Neural cell (in vitro differentiated cells): ENCODE results near the gene PNKD. TPM values are rescaled to one million over a fixed set of nuclear protein-coding genes. Genes with fewer than 3 reads are reported as not detected.

Experiments used
- H2AFZ ChIP-seq: fragments of 200-600, 300-800 bp; sonication (generic), shearing (Covaris generic); 2 replicates; pipeline ENCODE4 v1.6.0; 2014; ENCODE audit warnings: low read depth, mild to moderate bottlenecking, antibody characterized with exemption, low read length, moderate library complexity
- H3F3A ChIP-seq: fragments of 200-600 bp; shearing (Covaris generic); 2 replicates; pipeline ENCODE4 v1.6.1; 2016; ENCODE audit warnings: mild to moderate bottlenecking, moderate library complexity, mixed read lengths, antibody characterized with exemption, low read length; ENCODE audit not compliant: insufficient read depth, poor library complexity, severe bottlenecking
- H3K27ac ChIP-seq: fragments of 200-600, 300-800 bp; sonication (generic), shearing (Covaris generic); 2 replicates; pipeline ENCODE4 v1.5.1; 2014; ENCODE audit warnings: mild to moderate bottlenecking, low read length, moderate library complexity
- H3K27me3 ChIP-seq: fragments of 300-800, 200-600 bp; sonication (generic), shearing (Covaris generic); 2 replicates; pipeline ENCODE4 v1.6.0; 2014; ENCODE audit warnings: mild to moderate bottlenecking, low read depth, low read length, moderate library complexity; ENCODE audit not compliant: insufficient read depth
- H3K36me3 ChIP-seq: fragments of 300-800, 200-600 bp; sonication (generic), shearing (Covaris generic); 2 replicates; pipeline ENCODE4 v1.5.1; 2014; ENCODE audit warnings: mild to moderate bottlenecking, antibody characterized with exemption, low read length, moderate library complexity; ENCODE audit not compliant: insufficient read depth
- H3K4me2 ChIP-seq: fragments of 300-800, 200-600 bp; sonication (generic), shearing (Covaris generic); 2 replicates; pipeline ENCODE4 v1.6.0; 2014; ENCODE audit warnings: mild to moderate bottlenecking, low read length
- H3K4me3 ChIP-seq: fragments of 300-800, 200-600 bp; sonication (generic), shearing (Covaris generic); 2 replicates; pipeline ENCODE4 v1.5.1; 2014; ENCODE audit warnings: mild to moderate bottlenecking, low read length, moderate library complexity
- H3K79me2 ChIP-seq: fragments of 200-600 bp; shearing (Covaris generic); replicated peaks from 2 replicates; pipeline ENCODE4 v1.6.0; 2014; ENCODE audit warnings: mild to moderate bottlenecking, low read length, moderate library complexity; ENCODE audit not compliant: insufficient read depth
- H3K9ac ChIP-seq: fragments of 300-800, 200-600 bp; sonication (generic), shearing (Covaris generic); 2 replicates; pipeline ENCODE4 v1.6.1; 2016; ENCODE audit warnings: mild to moderate bottlenecking, low read length, mixed read lengths
- H3K9me2 ChIP-seq: fragments of 200-600 bp; shearing (Covaris generic); 2 replicates; pipeline ENCODE4 v1.6.1; 2016; ENCODE audit warnings: mild to moderate bottlenecking, low read length, mixed read lengths; ENCODE audit not compliant: insufficient read depth
- H3K9me3 ChIP-seq: fragments of 200-600, 300-800 bp; sonication (generic), shearing (Covaris generic); 2 replicates; pipeline ENCODE4 v1.6.1; 2016; ENCODE audit warnings: mild to moderate bottlenecking, mixed run types, low read length, moderate library complexity, mixed read lengths
- H4K20me1 ChIP-seq: fragments of 200-600 bp; shearing (Covaris generic); 2 replicates; pipeline ENCODE4 v1.6.1; 2016; ENCODE audit warnings: mild to moderate bottlenecking, mixed run types; ENCODE audit not compliant: insufficient read depth
- CTCF ChIP-seq: fragments of 450-650 bp; IDR thresholded peaks from 2 replicates; pipeline ENCODE4 v1.5.1; 2014; ENCODE audit warnings: antibody characterized with exemption, mild to moderate bottlenecking, moderate library complexity; ENCODE audit not compliant: poor library complexity, severe bottlenecking
- EP300 ChIP-seq: fragments of 450-650 bp; conservative IDR thresholded peaks from 2 replicates; pipeline ENCODE4 v1.6.1; 2014; ENCODE audit warnings: antibody characterized with exemption, mild to moderate bottlenecking, moderate library complexity; ENCODE audit not compliant: poor library complexity, severe bottlenecking
- EZH2 ChIP-seq: fragments of 200-600, 300-800 bp; shearing (Covaris generic), sonication (generic); IDR thresholded peaks from 2 replicates; pipeline ENCODE4 v1.6.1; 2014; ENCODE audit warnings: antibody characterized with exemption, low read length, borderline replicate concordance, mild to moderate bottlenecking; ENCODE audit not compliant: insufficient read depth, poor library complexity, severe bottlenecking
- MXI1 ChIP-seq: fragments of 450-650 bp; conservative IDR thresholded peaks from 2 replicates; pipeline ENCODE4 v1.6.1; 2014; ENCODE audit warnings: antibody characterized with exemption, mild to moderate bottlenecking; ENCODE audit not compliant: poor library complexity, severe bottlenecking
- POLR2AphosphoS5 ChIP-seq: IDR thresholded peaks from 2 replicates; pipeline ENCODE4 v1.6.1; 2012
- RAD21 ChIP-seq: fragments of 450-650 bp; conservative IDR thresholded peaks from 2 replicates; pipeline ENCODE4 v1.6.1; 2014; ENCODE audit warnings: antibody characterized with exemption, mild to moderate bottlenecking, moderate library complexity
- REST ChIP-seq: IDR thresholded peaks from 2 replicates; pipeline ENCODE4 v1.6.1; 2012; ENCODE audit warnings: borderline replicate concordance
- SMC3 ChIP-seq: fragments of 450-650 bp; conservative IDR thresholded peaks from 2 replicates; pipeline ENCODE4 v1.6.1; 2014; ENCODE audit warnings: antibody characterized with exemption, mild to moderate bottlenecking, moderate library complexity; ENCODE audit not compliant: poor library complexity
- TAF1 ChIP-seq: IDR thresholded peaks from 2 replicates; pipeline ENCODE4 v1.6.1; 2012; ENCODE audit warnings: low read depth
- polyA plus RNA-seq: library from polyadenylated mRNA; depleted of rRNA; stranded (reverse); fragments of >200 nt; gene quantifications from 2 replicates; pipeline ENCODE4 v1.2.3, GENCODE V29; 2014

PNKD gene
- polyA plus RNA-seq, 1 donor from 2014 or later: 59.7 TPM

- Histone ChIP-seq H3K9ac (no peak overlapping the region), H3K9me2 (no peaks in the 10 kb centered on the region), H3K4me2 (no peak overlapping the region), H3K79me2 (no peaks in the 10 kb centered on the region), H2AFZ (no peak overlapping the region), H3K36me3 (no peaks in the 10 kb centered on the region), H3K9me3 (no peaks in the 10 kb centered on the region), H3K27ac (no peak overlapping the region), H3K4me3 (no peak overlapping the region), H4K20me1 (no peaks in the 10 kb centered on the region), H3F3A (no peaks in the 10 kb centered on the region), H3K27me3 (peaks cover 9% of the 10 kb centered on the region)
- TF ChIP-seq TAF1 (no peak), MXI1 (no peak), EP300 (no peak), EZH2 (no peak), RAD21 (no peak), SMC3 (no peak), REST (no peak), CTCF (no peak), POLR2AphosphoS5 (no peak)
Observed at GRCh38 chr2:218369330-218369729, 99.0 kb downstream of the PNKD start.

GRCh38 chr2:218370410-218371063 is 100.2 kb downstream of the PNKD start:
- Histone ChIP-seq H2AFZ (no peak overlapping the region), H3K27me3 (peaks cover 9% of the 10 kb centered on the region), H3K9ac (no peak overlapping the region), H4K20me1 (no peaks in the 10 kb centered on the region), H3K4me3 (no peak overlapping the region), H3K27ac (no peak overlapping the region), H3F3A (no peaks in the 10 kb centered on the region), H3K36me3 (no peaks in the 10 kb centered on the region), H3K9me3 (no peaks in the 10 kb centered on the region), H3K9me2 (no peaks in the 10 kb centered on the region), H3K4me2 (no peak overlapping the region), H3K79me2 (no peaks in the 10 kb centered on the region)
- TF ChIP-seq EP300 (no peak), CTCF (no peak), MXI1 (no peak), POLR2AphosphoS5 (no peak), TAF1 (no peak), RAD21 (no peak), REST (no peak), SMC3 (no peak), EZH2 (no peak)
